K562 (cell line): Measurements from ENCODE around the gene TRAF3IP1. TPM values are rescaled to one million over a fixed set of nuclear protein-coding genes. Genes with fewer than 3 reads are reported as not detected.

ENCODE experiments used
- BRF1 ChIP-seq: IDR thresholded peaks from 3 replicates; pipeline ENCODE4 v1.6.1; 2011; ENCODE audit warnings: borderline replicate concordance, mild to moderate bottlenecking; ENCODE audit not compliant: insufficient read length; ENCODE audit errors: extremely low read depth
- CCAR2 ChIP-seq: fragments of 200-400 bp; formaldehyde crosslinking; IDR thresholded peaks from 2 replicates; pipeline ENCODE4 v1.6.1; 2017; ENCODE audit warnings: mild to moderate bottlenecking, low read depth, low read length
- KDM4B ChIP-seq, 2 experiments: fragments of 450-650 bp in 1 of 2; sonication (generic) in 1 of 2; IDR thresholded peaks; 2 replicates each; pipeline ENCODE4 v1.6.1; 2016 to 2017; ENCODE audit warnings: borderline replicate concordance in 2 of 2, antibody characterized with exemption in 1 of 2, low read depth in 1 of 2, mild to moderate bottlenecking in 1 of 2
- PPARD ChIP-seq: fragments of 250-450 bp; sonication (Bioruptor Pico); IDR thresholded peaks from 2 replicates; pipeline ENCODE4 v1.8.0; 2022; ENCODE audit warnings: inconsistent platforms, mild to moderate bottlenecking, moderate library complexity
- RBM39 ChIP-seq: fragments of 200-400 bp; formaldehyde crosslinking; optimal IDR thresholded peaks from 2 replicates; pipeline ENCODE3; 2018; ENCODE audit warnings: low read depth, low read length
- XRCC5 ChIP-seq: fragments of 200-400 bp; formaldehyde crosslinking; IDR thresholded peaks from 2 replicates; pipeline ENCODE4 v1.6.1; 2017; ENCODE audit warnings: low read depth, mild to moderate bottlenecking, low read length
- YBX1 ChIP-seq: fragments of 450-650 bp; IDR thresholded peaks from 2 replicates; pipeline ENCODE4 v1.7.1; 2016; ENCODE audit warnings: mild to moderate bottlenecking
- ZNF165 ChIP-seq: fragments of 250-450 bp; sonication (Bioruptor Pico); IDR thresholded peaks from 2 replicates; pipeline ENCODE4 v1.4.0; 2020; ENCODE audit warnings: borderline replicate concordance
- polyA plus RNA-seq, 8 experiments: library from polyadenylated mRNA; depleted of rRNA in 4 of 8; stranded (reverse) in 5 of 8; unstranded in 3 of 8; fragments of >200 nt; fragmentation: Nextera tagmentation in 2 of 8; fragmentation: Illumina TruSeq in 1 of 8; extraction: Ambion mirVana in 2 of 8; extraction: Trizol in 1 of 8; gene quantifications; 2 replicates each; pipeline versions ENCODE4 v1.2.1 to v1.2.3, GENCODE V29; 2011 to 2014; ENCODE audit warnings: inconsistent platforms in 1 of 8, missing spikeins in 1 of 8
- total RNA-seq, 7 experiments: library from RNA; depleted of rRNA in 6 of 7; stranded (reverse); fragments of >200 nt in 6 of 7; fragmentation: Illumina TruSeq in 2 of 7; extraction: Trizol in 2 of 7; gene quantifications; 2 replicates each; pipeline versions ENCODE4 v1.2.1 to v1.2.3, GENCODE V29; 2011 to 2021; ENCODE audit warnings: low replicate concordance in 1 of 7
- TF ChIP-seq, protein P1 (sequence below): fragments of 450-650 bp; formaldehyde crosslinking; IDR thresholded peaks from 2 replicates; pipeline ENCODE4 v1.4.0; 2020; ENCODE audit warnings: mild to moderate bottlenecking, moderate library complexity
- TF ChIP-seq, protein P2 (sequence below): sonication (generic); formaldehyde crosslinking; IDR thresholded peaks from 2 replicates; pipeline ENCODE4 v1.8.1; 2022; ENCODE audit warnings: missing genetic modification reagents
- TF ChIP-seq, protein P3 (sequence below): sonication (generic); formaldehyde crosslinking; IDR thresholded peaks from 2 replicates; pipeline ENCODE4 v1.8.1; 2023; ENCODE audit warnings: mild to moderate bottlenecking, missing genetic modification reagents

The TRAF3IP1 gene
- total and polyA plus RNA-seq, 9 of the 15 experiments (the other 6 are each of a cell fraction or from before 2014, with no cell fraction given): 1.3 to 7.4 (median 3.4) TPM

DNA sequence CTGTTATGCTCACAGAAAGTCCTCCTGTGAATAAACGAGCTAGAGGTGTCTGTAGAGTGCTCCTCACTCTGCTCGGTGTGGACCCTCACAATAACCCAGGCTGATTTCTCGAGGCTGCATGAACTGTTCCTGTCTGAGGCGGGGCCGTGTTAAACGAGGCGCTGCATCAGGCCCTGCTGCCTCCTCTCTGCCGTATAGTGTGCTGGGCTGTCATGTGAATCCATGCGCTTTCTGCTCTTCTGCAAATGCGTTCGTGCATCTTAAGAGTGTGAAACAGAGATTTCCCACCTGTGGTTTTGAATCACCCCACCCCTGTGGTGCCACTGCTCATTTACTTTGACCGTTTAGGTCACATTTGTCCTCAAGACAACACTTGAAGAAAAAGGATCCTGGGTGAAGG, 26.2 kb downstream of the TRAF3IP1 start (continued):
- TF ChIP-seq, protein P1, sequence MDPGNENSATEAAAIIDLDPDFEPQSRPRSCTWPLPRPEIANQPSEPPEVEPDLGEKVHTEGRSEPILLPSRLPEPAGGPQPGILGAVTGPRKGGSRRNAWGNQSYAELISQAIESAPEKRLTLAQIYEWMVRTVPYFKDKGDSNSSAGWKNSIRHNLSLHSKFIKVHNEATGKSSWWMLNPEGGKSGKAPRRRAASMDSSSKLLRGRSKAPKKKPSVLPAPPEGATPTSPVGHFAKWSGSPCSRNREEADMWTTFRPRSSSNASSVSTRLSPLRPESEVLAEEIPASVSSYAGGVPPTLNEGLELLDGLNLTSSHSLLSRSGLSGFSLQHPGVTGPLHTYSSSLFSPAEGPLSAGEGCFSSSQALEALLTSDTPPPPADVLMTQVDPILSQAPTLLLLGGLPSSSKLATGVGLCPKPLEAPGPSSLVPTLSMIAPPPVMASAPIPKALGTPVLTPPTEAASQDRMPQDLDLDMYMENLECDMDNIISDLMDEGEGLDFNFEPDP (CRISPR knock-in tag): no peak
- TF ChIP-seq, protein P2, sequence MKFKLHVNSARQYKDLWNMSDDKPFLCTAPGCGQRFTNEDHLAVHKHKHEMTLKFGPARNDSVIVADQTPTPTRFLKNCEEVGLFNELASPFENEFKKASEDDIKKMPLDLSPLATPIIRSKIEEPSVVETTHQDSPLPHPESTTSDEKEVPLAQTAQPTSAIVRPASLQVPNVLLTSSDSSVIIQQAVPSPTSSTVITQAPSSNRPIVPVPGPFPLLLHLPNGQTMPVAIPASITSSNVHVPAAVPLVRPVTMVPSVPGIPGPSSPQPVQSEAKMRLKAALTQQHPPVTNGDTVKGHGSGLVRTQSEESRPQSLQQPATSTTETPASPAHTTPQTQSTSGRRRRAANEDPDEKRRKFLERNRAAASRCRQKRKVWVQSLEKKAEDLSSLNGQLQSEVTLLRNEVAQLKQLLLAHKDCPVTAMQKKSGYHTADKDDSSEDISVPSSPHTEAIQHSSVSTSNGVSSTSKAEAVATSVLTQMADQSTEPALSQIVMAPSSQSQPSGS: no peak
- TF ChIP-seq PPARD (CRISPR knock-in tag): no peak
- TF ChIP-seq RBM39: no peak
- TF ChIP-seq ZNF165: no peak
- TF ChIP-seq BRF1: no peak
- TF ChIP-seq KDM4B (IDR thresholded peaks at IDR 0.05; ENCODE audit: borderline replicate concordance in 2 of 2, low read depth in 1 of 2): no peak
- no peak for TF ChIP-seq XRCC5
- TF ChIP-seq CCAR2: no peak
- no peak for TF ChIP-seq YBX1
- TF ChIP-seq, protein P3, sequence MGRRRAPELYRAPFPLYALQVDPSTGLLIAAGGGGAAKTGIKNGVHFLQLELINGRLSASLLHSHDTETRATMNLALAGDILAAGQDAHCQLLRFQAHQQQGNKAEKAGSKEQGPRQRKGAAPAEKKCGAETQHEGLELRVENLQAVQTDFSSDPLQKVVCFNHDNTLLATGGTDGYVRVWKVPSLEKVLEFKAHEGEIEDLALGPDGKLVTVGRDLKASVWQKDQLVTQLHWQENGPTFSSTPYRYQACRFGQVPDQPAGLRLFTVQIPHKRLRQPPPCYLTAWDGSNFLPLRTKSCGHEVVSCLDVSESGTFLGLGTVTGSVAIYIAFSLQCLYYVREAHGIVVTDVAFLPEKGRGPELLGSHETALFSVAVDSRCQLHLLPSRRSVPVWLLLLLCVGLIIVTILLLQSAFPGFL: no peak
- TF ChIP-seq, all 486 proteins: peak for 0
